GM19025 (cell line): ENCODE data around the gene EGFL7.
"Not testable (repeated sequence)": the region's sequence is repeated elsewhere in the genome, so short reads cannot be mapped to it uniquely, and the experiment has no call there.

ENCODE experiments used
- ATAC-seq: cut with Tn5 transposase; IDR thresholded peaks from one replicate; pipeline ENCODE4 v1.9.1; 2021; ENCODE audit warnings: mild to moderate bottlenecking, low read depth, moderate library complexity; ENCODE audit not compliant: unreplicated experiment

The EGFL7 gene

DNA sequence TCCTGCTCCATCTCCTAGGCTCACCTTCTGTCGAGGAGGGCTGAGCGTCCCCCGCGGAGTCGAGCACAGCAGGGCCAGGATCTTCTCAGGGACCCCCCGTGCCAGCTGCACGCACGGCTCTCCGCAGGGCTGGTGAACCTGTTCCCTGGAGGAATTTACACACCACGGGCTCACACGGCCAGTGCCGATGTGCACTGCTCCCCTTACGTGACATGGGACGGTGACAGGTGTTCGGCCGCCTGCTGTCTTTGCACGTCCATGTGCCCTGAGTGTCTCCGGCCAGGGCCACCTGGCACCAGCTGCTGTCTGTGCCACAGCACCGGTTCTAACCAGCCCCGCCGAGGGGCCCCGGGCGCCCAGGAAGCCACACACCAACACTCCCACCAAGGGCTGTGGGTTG is 33.2 kb downstream of the EGFL7 start:
- ATAC-seq, result no peak

DNA sequence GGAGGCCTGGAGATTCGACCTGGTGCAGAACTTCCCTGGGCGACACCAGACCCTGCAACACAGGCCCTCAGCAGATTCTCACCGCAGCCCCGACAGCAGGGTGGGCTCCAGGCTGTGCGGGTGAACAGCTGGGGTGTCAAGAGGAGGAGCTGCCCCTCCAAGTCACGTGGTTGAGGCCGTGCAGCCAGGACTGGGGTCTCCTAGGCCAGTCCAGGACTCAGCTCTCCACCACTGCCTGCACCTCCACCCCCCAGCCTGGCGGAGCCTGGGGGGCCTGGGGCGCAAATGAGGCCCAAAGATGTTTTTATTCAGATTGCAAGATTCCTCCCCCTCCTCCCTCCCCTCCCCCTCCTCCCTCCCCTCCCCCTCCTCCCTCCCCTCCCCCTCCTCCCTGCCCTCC is 33.8 kb downstream of the EGFL7 start:
- ATAC-seq, result no peak

DNA sequence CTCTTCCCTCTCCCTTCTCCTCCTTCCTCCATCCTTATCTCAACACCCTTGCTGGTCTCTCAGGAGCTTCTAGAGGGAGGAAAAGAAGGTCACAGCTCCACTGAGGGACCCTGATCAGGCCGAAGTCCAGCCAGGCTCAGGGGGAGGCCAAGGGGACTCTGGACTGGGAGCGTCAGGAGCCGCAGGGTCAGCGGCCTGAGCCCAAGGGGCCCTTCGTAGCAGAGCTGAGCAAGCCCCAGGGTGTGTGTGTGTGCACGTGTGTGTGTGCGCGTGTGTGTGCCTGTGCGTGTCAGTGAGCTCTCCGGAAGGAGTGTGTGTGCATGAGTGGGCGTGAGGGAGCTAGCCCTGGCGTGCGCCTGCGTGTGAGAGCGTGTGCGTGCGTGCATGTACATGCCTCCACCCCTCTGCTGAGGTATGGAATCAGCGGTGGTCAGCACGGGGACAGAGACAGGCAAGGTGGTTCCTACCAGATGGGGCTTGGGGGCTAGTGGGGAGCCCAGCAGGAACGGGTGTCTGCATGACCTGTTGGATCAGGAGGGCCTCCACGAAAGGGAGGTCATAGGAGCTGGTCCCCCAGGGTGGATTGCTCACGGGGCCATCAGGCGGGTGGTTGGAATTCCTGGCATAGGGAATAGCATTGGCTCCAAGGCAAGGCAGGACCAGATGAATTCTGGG is 34.6 kb downstream of the EGFL7 start:
- no peak for ATAC-seq

DNA sequence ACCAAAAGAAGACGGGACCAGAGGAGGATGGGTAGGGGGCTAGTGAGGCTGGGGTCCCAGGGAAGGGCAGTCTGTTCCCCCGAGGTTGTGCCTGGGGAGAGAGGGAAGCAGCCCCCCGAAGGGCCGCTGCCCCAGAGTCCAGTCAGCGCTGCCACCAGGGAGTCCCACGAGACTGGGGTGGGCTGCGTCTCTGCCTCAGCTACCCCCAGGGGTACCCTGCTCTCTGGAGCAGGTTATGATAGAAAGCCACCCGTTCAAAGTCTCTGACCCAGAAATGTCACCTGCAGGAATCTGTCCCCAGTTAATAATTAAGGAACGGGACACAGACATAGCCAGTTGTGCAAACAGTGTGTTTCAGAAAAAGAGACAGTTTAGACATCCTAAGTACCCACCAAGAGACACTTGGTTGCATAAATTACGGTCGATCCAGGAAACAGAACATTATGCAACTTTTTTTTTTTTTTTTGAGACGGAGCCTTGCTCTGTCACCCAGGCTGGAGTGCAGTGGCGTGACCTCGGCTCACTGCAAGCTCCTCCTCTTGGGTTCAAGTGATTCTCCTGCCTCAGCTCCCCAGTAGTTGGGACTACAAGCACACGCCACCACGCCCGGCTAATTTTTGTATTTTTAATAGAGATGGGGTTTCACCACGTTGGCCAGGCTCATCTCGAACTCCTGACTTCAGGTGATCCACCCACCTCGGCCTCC is 35.3 kb downstream of the EGFL7 start:
- no peak for ATAC-seq

DNA sequence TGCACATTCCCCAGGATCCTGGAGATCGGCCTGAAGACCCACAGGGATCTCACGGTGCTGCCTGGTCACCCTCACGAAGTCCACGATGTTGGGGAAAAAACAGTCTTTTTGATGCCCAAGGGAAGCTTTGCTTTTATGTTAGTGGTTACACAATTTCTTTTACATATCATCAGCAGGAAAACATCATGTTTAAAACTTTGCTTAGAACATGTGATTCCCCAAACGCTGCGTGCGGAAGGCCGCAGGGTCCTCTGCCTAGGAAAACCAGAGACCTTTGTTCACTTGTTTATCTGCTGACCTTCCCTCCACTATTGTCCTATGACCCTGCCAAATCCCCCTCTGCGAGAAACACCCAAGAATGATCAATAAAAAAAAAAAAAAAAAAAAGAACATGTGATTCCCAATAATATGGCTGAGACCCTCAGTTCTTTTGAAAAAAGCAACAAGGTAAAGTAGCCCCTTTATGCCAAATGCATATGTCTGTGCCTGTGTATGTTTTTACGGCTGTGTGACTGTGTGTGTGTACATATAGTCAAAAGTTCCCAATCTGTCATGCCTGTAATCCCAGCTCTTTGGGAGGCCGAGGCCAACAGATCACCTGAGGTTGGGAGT is 36.0 kb downstream of the EGFL7 start:
- ATAC-seq, result no peak

DNA sequence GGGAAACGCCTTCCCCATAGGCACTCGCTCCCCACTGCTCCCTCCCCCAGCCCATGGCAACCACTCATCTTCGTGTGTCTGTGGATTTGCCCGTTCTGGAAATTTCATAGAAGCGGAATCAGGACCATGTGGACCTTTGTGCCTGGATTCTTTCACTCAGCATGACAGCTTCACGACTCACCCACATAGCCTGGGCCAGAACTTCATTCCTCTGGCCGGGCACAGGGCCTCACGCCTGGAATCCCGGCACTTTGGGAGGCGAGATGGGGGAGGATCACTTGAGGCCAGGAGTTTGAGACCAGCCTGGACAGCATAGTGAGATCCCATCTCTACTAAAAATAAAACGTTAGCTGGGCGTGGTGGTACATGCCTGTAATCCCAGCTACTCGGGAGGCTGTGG is 37.6 kb downstream of the EGFL7 start:
- ATAC-seq, result no peak

DNA sequence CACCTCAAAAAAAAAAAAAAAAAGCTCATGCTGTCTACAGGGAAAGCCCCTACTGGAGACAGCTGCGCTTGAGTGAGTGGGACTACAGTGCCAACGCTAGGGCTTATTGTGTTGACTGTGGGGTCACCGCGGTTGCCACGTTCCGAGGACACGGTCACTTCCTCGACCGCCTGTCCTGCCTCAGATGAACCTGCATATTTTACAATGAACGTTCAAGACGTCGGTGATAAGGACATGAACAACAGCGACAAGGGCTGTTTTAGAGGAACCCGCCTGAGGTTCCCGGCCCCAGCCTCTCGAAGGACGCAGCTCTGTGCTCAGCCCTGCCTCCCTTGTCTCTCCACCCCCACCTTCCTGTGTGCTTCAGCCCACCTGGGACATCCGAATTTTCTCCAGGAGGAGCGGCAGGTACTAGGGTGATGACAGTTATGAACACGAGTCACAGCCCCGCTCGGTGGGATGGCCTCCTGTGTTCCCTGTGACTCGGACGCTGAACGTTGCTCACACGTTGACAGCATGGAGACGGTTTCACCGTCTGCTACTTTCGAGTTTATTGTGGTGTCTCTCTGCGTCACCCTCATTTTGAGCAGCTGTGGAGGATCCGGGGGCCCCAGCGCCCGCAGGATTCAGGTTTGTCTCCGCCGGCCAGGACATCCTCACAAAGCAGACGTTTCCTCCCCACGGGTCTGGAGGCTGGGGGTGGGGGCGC is 38.4 kb downstream of the EGFL7 start:
- no peak for ATAC-seq

DNA sequence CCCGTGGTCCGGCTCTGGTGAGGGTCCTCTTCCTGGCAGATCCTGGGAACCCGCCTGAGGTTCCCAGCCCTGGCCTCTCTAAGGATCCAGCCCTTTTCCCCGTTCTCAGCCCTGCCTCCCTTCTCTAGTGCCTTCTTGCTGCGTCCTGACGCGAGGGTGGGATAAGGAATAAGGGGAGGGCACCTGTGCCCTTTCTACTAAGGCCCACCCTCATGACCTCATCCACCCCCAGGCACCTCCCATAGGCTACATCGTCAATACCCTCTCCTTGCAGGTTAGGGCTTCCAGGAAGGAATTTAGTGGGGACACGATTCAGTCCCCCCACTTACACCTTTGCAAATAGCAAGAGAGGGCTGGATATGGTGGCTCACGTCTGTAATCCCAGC is 38.9 kb downstream of the EGFL7 start:
- no peak for ATAC-seq

DNA sequence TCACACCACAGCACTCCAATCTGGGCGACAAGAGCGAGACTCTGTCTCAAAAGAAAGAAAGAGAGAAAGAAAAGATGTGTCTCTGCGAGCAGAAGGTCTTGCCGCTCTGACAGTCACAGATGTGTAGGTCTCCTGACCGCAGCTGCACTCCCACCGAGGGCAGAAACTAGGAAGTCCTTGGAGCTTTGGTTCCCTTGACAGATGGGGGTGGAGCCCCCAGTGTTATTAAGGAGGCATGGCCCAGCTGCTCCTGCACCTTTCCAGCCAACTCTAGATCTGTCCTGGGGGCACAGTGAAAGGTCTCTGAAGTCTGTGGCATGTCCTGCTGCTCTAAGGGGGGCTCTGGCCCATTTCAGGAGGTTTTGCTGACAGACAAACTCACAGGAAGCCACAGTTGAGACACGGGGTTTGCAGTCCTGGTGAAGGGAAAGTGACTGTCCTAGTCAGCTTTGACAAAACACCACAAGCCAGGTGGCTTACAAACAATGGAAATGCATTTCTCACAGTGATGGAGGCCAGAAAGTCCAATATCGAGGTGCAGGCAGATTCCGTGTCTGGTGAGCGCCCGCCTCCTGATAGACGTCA is 40.7 kb downstream of the EGFL7 start:
- no peak for ATAC-seq

DNA sequence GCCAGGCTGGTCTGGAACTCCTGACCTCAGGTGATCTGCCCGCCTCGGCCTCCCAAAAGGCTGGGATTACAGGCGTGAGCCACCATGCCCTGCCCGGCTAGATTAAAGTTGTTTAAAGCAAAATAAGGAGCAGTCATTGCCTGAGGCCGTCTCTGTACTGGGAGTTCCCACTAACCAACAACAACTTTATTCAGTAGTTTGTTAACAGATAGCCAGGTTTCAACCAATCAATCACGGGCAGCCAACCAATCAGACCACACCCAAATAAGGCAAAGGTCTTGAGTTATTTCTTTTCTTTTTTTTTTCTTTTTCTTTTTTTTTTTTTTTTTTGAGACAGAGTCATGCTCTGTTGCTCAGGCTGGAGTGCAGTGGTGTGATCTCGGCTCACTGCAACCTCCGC is 42.0 kb downstream of the EGFL7 start:
- not testable (repeated sequence) for ATAC-seq

DNA sequence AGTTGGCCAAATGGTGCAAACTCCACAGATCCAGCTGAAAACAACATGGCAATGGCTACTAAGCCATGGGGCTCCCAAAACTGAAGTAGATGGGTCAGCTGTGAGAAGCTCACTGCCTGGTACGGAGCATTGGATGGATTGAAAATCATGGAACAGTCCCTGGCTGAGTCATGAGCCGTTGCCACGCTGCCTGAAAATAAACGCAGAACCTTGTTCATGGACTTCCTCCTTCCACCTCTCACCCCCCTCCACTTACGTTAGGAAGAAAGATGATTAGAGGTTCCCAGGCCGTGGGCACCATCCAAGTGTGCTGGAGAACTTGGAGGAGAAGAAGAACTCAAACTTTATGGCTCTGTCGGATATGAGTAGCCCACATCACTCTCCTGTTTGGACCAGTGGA is 42.8 kb downstream of the EGFL7 start:
- ATAC-seq, result no peak

DNA sequence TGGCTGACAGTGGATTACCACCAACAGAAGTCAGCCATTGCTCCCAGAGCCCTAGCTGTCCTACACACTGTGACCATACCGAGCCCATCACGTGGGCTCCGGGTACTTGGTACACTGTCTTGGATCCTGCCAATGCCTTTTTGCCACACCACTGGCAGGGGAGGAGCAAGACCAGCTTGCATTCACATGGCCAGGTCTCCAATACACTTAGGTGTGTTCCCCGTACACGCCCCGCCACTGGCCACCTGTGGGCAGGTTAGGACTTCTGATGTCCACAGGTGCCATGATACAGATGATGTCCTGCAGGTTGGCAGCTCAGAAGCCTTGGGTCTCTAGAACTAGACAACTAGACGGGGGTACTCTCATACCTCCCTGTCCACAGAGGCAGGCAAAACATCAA is 44.3 kb downstream of the EGFL7 start:
- no peak for ATAC-seq

DNA sequence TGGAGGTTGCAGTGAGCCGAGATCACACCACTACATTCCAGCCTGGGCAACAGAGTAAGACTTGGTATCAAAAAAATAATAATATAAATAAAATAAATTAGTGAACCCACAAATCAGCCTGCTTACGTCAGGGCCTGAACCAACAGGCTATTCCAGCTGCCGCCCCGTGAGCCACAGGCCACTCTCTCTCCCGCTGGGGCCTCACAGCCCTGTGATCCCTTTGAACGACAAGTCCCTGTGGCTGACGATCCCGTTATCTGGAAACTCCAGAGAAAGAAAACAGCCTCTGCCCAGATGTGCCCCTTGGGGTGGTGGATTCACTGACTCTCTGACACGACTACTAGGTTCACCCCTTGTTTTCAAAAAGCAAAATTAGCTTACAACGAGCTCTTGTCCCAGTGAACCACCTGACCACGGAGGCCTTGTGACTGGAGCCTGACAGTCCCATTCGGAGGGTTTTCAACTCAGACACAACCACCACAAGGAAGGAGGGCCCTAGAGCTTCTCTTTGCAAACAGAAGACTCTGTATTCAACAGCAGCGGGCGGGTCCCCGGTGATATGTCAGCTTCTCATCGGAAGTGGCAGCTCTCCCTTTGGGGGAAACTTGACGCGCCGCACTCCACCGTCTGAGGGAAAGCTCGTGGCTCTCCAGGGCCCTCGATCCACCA is 45.3 kb downstream of the EGFL7 start:
- ATAC-seq, result no peak

DNA sequence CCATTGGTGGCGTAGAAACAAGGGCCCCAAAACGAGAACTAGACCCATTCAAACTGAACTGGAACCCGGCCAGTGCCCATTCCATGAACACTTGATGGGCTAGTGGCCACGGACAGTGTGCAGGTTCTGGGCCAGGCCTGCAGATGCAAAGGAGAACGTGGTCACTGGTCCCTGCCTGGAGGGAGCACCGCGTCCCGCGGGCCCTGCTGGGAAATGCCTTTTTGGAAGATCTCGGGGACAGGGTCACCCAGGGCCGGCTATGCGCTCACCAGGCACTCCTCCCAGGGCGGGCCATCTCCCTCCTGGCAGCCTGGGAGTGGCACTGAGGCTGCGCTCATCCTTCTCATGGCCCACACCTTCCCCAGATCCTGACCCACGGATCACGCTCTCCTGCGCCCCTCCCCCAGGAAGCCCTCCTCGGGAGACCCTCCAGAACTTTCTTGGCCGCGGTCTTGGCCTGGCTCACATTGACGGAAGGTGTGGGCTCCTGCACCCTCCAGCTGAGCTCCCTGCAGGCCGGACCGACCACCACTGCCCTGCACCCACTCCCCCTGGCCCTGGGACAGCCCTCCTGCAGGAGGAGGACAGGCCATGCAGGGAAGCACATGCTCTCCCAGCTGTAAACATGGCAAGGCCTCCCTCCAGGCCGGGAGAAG is 46.9 kb downstream of the EGFL7 start:
- no peak for ATAC-seq

DNA sequence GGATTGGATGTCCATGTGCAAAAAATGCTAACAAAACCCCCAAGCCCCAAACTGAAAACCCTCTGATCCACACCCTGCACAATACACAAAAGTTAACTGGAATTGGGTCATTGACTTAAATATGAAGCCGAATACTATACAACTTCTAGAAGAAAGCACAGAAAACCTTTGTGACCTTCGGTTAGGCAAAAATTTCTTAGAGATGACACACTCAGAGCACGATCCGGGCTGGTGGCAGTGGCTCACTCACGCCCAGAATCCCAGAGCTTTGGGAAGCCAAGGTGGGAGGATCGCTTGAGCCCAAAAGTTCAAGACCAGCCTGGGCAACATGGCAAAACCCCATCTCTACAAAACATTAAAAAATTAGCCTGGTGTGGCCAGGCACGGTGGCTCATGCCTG is 47.8 kb downstream of the EGFL7 start:
- no peak for ATAC-seq

DNA sequence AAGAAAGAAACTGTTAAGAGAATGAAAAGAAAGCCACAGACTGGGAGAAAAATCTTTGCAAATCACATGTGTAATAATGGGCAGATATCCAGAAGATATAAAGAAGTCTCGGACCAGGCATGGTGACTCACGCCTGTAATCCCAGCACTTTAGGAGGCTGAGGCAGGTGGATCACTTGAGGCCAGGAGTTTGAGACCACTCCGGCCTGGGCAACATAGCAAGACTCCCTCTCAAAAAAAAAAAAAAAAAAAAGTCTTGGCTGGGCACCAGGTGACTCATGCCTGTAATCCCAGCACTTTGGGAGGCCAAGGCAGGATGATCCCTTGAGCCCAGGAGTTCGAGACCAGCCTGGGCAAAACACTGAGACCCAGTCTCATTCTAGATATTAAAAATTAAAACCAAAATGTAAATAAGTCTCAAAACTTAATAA is 48.5 kb downstream of the EGFL7 start:
- ATAC-seq, result not testable (repeated sequence)

DNA sequence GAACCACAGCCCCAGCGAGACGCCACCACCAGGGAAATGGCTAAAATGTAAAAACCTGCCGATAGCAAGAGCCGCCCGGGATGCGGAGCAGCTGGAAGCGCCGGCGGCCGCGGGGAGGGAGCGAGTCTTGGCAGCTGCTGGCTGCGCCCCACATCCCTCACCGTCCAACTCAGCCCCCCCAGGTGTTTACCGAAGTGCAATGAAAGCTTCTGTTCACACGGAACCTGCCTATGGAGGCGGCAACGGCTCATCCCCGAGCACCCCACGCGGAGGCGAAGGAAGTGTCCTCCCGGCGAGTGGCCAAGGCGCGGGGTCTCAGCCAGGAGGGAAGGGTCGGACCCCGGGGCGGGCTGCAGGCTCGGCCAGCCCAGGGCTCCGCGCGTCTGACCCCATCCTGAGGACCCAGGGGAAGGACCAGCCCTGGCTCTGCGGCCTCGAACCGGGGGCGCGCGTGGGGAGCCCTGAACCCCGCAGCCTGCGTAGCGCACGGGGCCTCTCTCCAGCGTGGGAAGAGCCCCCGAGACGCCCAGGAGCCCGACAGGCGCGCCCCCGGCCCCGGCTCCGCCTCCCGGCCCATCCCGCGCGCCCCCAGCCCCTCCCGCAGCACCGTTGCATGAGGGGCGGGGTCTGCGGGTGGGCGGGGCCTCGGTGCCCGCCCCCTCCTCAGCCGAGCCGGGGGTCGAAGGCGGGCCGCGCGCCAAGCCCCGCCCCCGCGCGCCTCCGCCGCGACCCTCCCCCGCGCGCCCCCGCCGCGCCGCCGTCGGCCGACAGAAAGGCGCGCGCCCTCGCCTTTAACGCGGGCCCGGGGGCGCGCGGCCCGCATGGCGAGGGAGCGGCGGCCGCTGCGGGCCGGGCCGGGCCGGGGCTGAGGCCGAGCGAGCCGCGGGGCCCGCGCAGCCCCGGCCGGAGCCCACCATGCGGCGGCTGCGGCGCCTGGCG is 49.3 kb downstream of the EGFL7 start, which contains the start of gene DIPK1B:
TSS of gene DIPK1B (plus strand) at position 822 of the 939 bp plus-strand sequence. CDS start at position 916, 94 bp downstream.
- no peak for ATAC-seq

DNA sequence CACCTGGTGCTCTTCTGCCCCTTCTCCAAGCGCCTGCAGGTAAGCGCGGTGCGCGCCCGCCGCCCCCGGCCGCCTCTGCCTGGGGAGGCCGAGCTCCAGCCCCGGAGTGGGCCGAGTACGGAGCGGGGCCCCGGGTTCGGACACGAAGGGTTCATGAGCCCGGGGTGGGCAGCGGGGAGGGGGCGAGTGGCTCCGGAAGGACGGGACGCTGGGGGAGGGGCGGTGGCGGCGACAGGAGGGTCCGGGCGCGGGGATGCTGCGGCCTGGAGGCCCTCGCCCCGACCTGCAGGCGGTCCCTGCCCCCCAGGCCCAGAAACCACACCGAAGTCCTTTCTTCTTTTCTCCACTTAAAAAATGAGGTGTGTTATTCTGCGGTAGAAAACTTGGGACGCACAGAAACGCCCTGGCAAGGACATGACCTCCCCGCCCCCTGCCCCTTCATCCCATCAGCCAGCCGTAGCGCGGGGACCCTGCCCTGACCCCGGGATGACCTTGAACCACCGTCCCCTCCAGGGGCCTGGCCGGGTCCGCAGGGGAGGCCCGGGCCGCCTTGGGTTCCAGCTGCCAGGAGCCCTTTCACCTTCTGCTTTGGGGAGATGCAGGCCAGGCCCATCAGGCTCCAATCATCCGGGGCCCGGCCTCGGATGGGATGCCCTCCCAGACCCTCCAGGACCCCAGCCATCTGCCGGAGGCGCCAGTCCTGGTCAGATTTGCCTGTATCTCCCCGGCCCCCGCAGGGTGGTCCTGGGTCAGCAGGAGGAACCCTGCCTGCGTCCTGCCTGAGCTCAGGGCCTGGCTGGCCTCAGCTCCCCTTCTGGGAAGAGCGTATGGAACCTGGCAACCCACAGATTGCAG is 50.2 kb downstream of the EGFL7 start:
- ATAC-seq, result no peak
